ENCODE measurements around the gene FAM156A. TPM values are rescaled to one million over a fixed set of nuclear protein-coding genes. Genes with fewer than 3 reads are reported as not detected.
A peak's percentile ranks its signal among the peaks of the same experiment; 100 is the strongest.
"Not testable (repeated sequence)": the region's sequence is repeated elsewhere in the genome, so short reads cannot be mapped to it uniquely, and the experiment has no call there.

Gene FAM156A
- 10 to 100 TPM; 12.0 to 60.8 (median 17.6) TPM for total RNA-seq

GRCh38 chrX:52958113-52958959, at the start of gene FAM156A:
FAM156A (minus strand) TSS chrX:52958518; CDS start chrX:52948588, 9,930 bp downstream.
- H3K4me1 ChIP-seq, H3K27me3 ChIP-seq, H3K27ac ChIP-seq, DNase-seq, H3K36me3 ChIP-seq, H3K9me3 ChIP-seq, H3K4me3 ChIP-seq: not testable (repeated sequence)
- WGBS, 2 donors, result no CpG with 5 or more reads among the region's 91 CpGs
- peak; percentile 94 to 96 for ATAC-seq (ENCODE audit: low FRiP score in 2 of 2)

DNA sequence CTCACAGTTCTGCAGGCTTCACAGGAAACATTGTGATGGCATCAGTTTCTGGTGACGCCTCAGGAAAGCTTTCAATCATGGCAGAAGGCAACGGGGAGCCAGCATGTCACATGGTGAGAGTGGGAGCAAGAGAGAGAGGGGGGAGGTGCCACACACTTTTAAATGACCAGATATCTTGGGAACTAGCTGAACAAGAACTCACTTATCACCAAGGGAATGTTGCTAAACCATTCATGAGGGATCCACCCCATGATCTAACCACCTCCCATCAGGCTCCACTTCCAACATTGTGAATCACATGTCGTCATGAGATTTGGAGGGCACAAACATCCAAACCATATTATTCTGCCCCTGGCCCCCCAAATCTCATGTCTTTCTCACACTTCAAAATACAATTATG, 47.0 kb upstream of the FAM156A start:
- ATAC-seq (ENCODE audit: low FRiP score in 2 of 2) (no peak), DNase-seq (no peak)
- H3K27me3 ChIP-seq, result no peaks in the 10 kb centered on the region
- 25 to 56% methylated on average over 1 to 3 of the region's 3 CpGs for whole genome bisulfite sequencing, 2 donors
- no peak overlapping the region for H3K4me3 ChIP-seq
- TF ChIP-seq POLR2AphosphoS5 (IDR thresholded peaks at IDR 0.05) (no peak), POLR2A (IDR thresholded peaks at IDR 0.05) (no peak)
- TF ChIP-seq, protein P1, sequence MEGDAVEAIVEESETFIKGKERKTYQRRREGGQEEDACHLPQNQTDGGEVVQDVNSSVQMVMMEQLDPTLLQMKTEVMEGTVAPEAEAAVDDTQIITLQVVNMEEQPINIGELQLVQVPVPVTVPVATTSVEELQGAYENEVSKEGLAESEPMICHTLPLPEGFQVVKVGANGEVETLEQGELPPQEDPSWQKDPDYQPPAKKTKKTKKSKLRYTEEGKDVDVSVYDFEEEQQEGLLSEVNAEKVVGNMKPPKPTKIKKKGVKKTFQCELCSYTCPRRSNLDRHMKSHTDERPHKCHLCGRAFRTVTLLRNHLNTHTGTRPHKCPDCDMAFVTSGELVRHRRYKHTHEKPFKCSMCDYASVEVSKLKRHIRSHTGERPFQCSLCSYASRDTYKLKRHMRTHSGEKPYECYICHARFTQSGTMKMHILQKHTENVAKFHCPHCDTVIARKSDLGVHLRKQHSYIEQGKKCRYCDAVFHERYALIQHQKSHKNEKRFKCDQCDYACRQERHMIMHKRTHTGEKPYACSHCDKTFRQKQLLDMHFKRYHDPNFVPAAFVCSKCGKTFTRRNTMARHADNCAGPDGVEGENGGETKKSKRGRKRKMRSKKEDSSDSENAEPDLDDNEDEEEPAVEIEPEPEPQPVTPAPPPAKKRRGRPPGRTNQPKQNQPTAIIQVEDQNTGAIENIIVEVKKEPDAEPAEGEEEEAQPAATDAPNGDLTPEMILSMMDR (IDR thresholded peaks at IDR 0.05), result no peak
- no peak overlapping the region for H3K27ac ChIP-seq
- H3K4me1 ChIP-seq, result peaks cover 0 to 4% (median 0%) of the 10 kb centered on the region in 4 donors
- no peaks in the 10 kb centered on the region for H3K36me3 ChIP-seq
- H3K9me3 ChIP-seq, result no peaks in the 10 kb centered on the region

GRCh38 chrX:53004811-53005210, 46.5 kb upstream of the FAM156A start:
- H3K9me3 ChIP-seq, result no peaks in the 10 kb centered on the region
- TF ChIP-seq EP300 (IDR thresholded peaks at IDR 0.05) (no peak), POLR2A (IDR thresholded peaks at IDR 0.05) (no peak), POLR2AphosphoS5 (IDR thresholded peaks at IDR 0.05) (no peak)
- TF ChIP-seq, protein P1 (IDR thresholded peaks at IDR 0.05), result no peak
- 20 to 33% methylated on average over 1 to 4 of the region's 4 CpGs for WGBS, 2 donors
- peaks cover 0 to 4% (median 0%) of the 10 kb centered on the region in 4 donors for H3K4me1 ChIP-seq
- no peaks in the 10 kb centered on the region for H3K36me3 ChIP-seq
- DNase-seq (no peak), ATAC-seq (ENCODE audit: low FRiP score in 2 of 2) (no peak)
- no peaks in the 10 kb centered on the region for H3K27me3 ChIP-seq
- no peak overlapping the region for H3K4me3 ChIP-seq
- H3K27ac ChIP-seq, result no peak overlapping the region

GRCh38 chrX:53004038-53004437, 45.7 kb upstream of the FAM156A start:
- WGBS, 2 donors, result 67 to 72% methylated on average over 3 to 4 of the region's 4 CpGs
- H3K9me3 ChIP-seq, result no peaks in the 10 kb centered on the region
- H3K4me3 ChIP-seq, result no peak overlapping the region
- H3K27me3 ChIP-seq, result no peaks in the 10 kb centered on the region
- ATAC-seq (ENCODE audit: low FRiP score in 2 of 2), result no peak
- TF ChIP-seq, protein P1 (IDR thresholded peaks at IDR 0.05), result no peak
- TF ChIP-seq POLR2AphosphoS5 (IDR thresholded peaks at IDR 0.05), result no peak
- TF ChIP-seq POLR2A (IDR thresholded peaks at IDR 0.05), result no peak
- TF ChIP-seq EP300 (IDR thresholded peaks at IDR 0.05), result no peak
- H3K36me3 ChIP-seq, result no peaks in the 10 kb centered on the region
- peaks cover 0 to 4% (median 0%) of the 10 kb centered on the region in 4 donors for H3K4me1 ChIP-seq
- no peak for DNase-seq
- H3K27ac ChIP-seq, result no peak overlapping the region

- WGBS, 2 donors, result 52 to 58% methylated on average over 5 to 6 of the region's 6 CpGs
- H3K36me3 ChIP-seq, result no peaks in the 10 kb centered on the region
- H3K27ac ChIP-seq, result no peak overlapping the region
- ATAC-seq (ENCODE audit: low FRiP score in 2 of 2) (no peak), DNase-seq (no peak)
- TF ChIP-seq, protein P1 (IDR thresholded peaks at IDR 0.05), result no peak
- no peak for TF ChIP-seq POLR2A (IDR thresholded peaks at IDR 0.05)
- TF ChIP-seq EP300 (IDR thresholded peaks at IDR 0.05), result no peak
- no peak for TF ChIP-seq POLR2AphosphoS5 (IDR thresholded peaks at IDR 0.05)
- no peaks in the 10 kb centered on the region for H3K27me3 ChIP-seq
- no peaks in the 10 kb centered on the region for H3K9me3 ChIP-seq
- H3K4me1 ChIP-seq, result peaks cover 0 to 4% (median 0%) of the 10 kb centered on the region in 4 donors
- no peak overlapping the region for H3K4me3 ChIP-seq
These were observed 44.8 kb upstream of the FAM156A start for GRCh38 chrX:53003111-53003510.
